ENCODE data around the gene SAG. TPM values are rescaled to one million over a fixed set of nuclear protein-coding genes. Genes with fewer than 3 reads are reported as not detected.
A peak's percentile ranks its signal among the peaks of the same experiment; 100 is the strongest.

Gene SAG
- total and polyA plus RNA-seq, 5 donors from 2014 or later, result 1.7 TPM; not detected in 4

- H3K36me3 Mint-ChIP-seq, result peaks cover 68% of the 10 kb centered on the region
- H3K36me3 ChIP-seq (ENCODE audit: control insufficient read depth, insufficient read depth, low read length), result peaks cover 69% of the 10 kb centered on the region
- no peak overlapping the region for H3K27ac ChIP-seq (ENCODE audit: insufficient read depth, low read length, poor library complexity, severe bottlenecking)
- H3K27me3 Mint-ChIP-seq, result no peaks in the 10 kb centered on the region
- no peak overlapping the region for H3K4me3 ChIP-seq (ENCODE audit: low read depth, low read length)
- H3K4me3 Mint-ChIP-seq, result peak overlapping the region in 2 of 4 donors; percentile 30 to 35
- H3K27ac Mint-ChIP-seq, result peak overlapping the region; percentile 45 to 96 (median 88)
- DNase-seq, result no peak
- no peaks in the 10 kb centered on the region for H3K9me3 Mint-ChIP-seq
- no peaks in the 10 kb centered on the region for H3K9me3 ChIP-seq (ENCODE audit: control insufficient read depth in 2 of 2, low read length in 2 of 2)
- H3K4me1 Mint-ChIP-seq, result peaks cover 26 to 70% (median 45%) of the 10 kb centered on the region in 4 donors
- H3K27me3 ChIP-seq (ENCODE audit: control insufficient read depth, insufficient read depth, low read length), result no peaks in the 10 kb centered on the region
- no peak for ATAC-seq (ENCODE audit: low read depth in 2 of 2)
- peaks cover 32% of the 10 kb centered on the region for H3K4me1 ChIP-seq (ENCODE audit: control insufficient read depth, insufficient read depth, low read length, poor library complexity, severe bottlenecking)
Observed at GRCh38 chr2:233264667-233265066, 42.9 kb upstream of the SAG start.

GRCh38 chr2:233265899-233266431 is 41.7 kb upstream of the SAG start:
- Histone ChIP-seq H3K4me1 (ENCODE audit: control insufficient read depth, insufficient read depth, low read length, poor library complexity, severe bottlenecking) (peaks cover 41% of the 10 kb centered on the region), H3K27ac (ENCODE audit: insufficient read depth, low read length, poor library complexity, severe bottlenecking) (peak overlapping the region; percentile 94), H3K36me3 (ENCODE audit: control insufficient read depth, insufficient read depth, low read length) (peaks cover 60% of the 10 kb centered on the region), H3K9me3 (ENCODE audit: control insufficient read depth in 2 of 2, low read length in 2 of 2) (no peaks in the 10 kb centered on the region), H3K27me3 (ENCODE audit: control insufficient read depth, insufficient read depth, low read length) (no peaks in the 10 kb centered on the region), H3K4me3 (ENCODE audit: low read depth, low read length) (no peak overlapping the region)
- H3K27me3 Mint-ChIP-seq, result no peaks in the 10 kb centered on the region
- peak overlapping the region; percentile 98 to 99 (median 99) for H3K27ac Mint-ChIP-seq
- no peak for DNase-seq
- peak overlapping the region in 1 of 4 donors; percentile 28 for H3K4me3 Mint-ChIP-seq
- H3K9me3 Mint-ChIP-seq, result no peaks in the 10 kb centered on the region
- H3K4me1 Mint-ChIP-seq, result peaks cover 26 to 70% (median 49%) of the 10 kb centered on the region in 4 donors
- H3K36me3 Mint-ChIP-seq, result peaks cover 63% of the 10 kb centered on the region
- no peak for ATAC-seq (ENCODE audit: low read depth in 2 of 2)

GRCh38 chr2:233266481-233266880 is 41.1 kb upstream of the SAG start:
- H3K27me3 Mint-ChIP-seq, result no peaks in the 10 kb centered on the region
- DNase-seq, result no peak
- H3K4me1 Mint-ChIP-seq, result peaks cover 24 to 70% (median 47%) of the 10 kb centered on the region in 4 donors
- no peaks in the 10 kb centered on the region for H3K9me3 Mint-ChIP-seq
- Histone ChIP-seq H3K9me3 (ENCODE audit: control insufficient read depth in 2 of 2, low read length in 2 of 2) (no peaks in the 10 kb centered on the region), H3K4me3 (ENCODE audit: low read depth, low read length) (no peak overlapping the region), H3K27ac (ENCODE audit: insufficient read depth, low read length, poor library complexity, severe bottlenecking) (peak overlapping the region; percentile 94), H3K27me3 (ENCODE audit: control insufficient read depth, insufficient read depth, low read length) (no peaks in the 10 kb centered on the region), H3K4me1 (ENCODE audit: control insufficient read depth, insufficient read depth, low read length, poor library complexity, severe bottlenecking) (peaks cover 46% of the 10 kb centered on the region), H3K36me3 (ENCODE audit: control insufficient read depth, insufficient read depth, low read length) (peaks cover 55% of the 10 kb centered on the region)
- peak overlapping the region in 1 of 4 donors; percentile 33 for H3K4me3 Mint-ChIP-seq
- peaks cover 60% of the 10 kb centered on the region for H3K36me3 Mint-ChIP-seq
- H3K27ac Mint-ChIP-seq, result peak overlapping the region; percentile 98 to 99 (median 99)
- no peak for ATAC-seq (ENCODE audit: low read depth in 2 of 2)

- no peaks in the 10 kb centered on the region for H3K9me3 Mint-ChIP-seq
- Histone ChIP-seq H3K9me3 (ENCODE audit: control insufficient read depth in 2 of 2, low read length in 2 of 2) (no peaks in the 10 kb centered on the region), H3K36me3 (ENCODE audit: control insufficient read depth, insufficient read depth, low read length) (peaks cover 55% of the 10 kb centered on the region), H3K27ac (ENCODE audit: insufficient read depth, low read length, poor library complexity, severe bottlenecking) (peak overlapping the region; percentile 94), H3K27me3 (ENCODE audit: control insufficient read depth, insufficient read depth, low read length) (no peaks in the 10 kb centered on the region), H3K4me1 (ENCODE audit: control insufficient read depth, insufficient read depth, low read length, poor library complexity, severe bottlenecking) (peaks cover 58% of the 10 kb centered on the region), H3K4me3 (ENCODE audit: low read depth, low read length) (peak overlapping the region; percentile 56)
- H3K27me3 Mint-ChIP-seq, result no peaks in the 10 kb centered on the region
- ATAC-seq (ENCODE audit: low read depth in 2 of 2), result peak; percentile 97
- H3K4me1 Mint-ChIP-seq, result peaks cover 19 to 71% (median 51%) of the 10 kb centered on the region in 4 donors
- H3K36me3 Mint-ChIP-seq, result peaks cover 59% of the 10 kb centered on the region
- peak overlapping the region; percentile 4 to 85 (median 76) for H3K4me3 Mint-ChIP-seq
- H3K27ac Mint-ChIP-seq, result peak overlapping the region; percentile 98 to 99 (median 99)
- DNase-seq, result peak; percentile 79 to 98 (median 92)
Observed at GRCh38 chr2:233267516-233268245, 39.9 kb upstream of the SAG start.

- Mint-ChIP-seq H3K9me3 (no peaks in the 10 kb centered on the region), H3K4me3 (peak overlapping the region; percentile 81 to 91 (median 84)), H3K27me3 (no peaks in the 10 kb centered on the region), H3K36me3 (peaks cover 63% of the 10 kb centered on the region), H3K27ac (peak overlapping the region; percentile 98 to 99 (median 99)), H3K4me1 (peaks cover 29 to 94% (median 65%) of the 10 kb centered on the region in 4 donors)
- Histone ChIP-seq H3K36me3 (ENCODE audit: control insufficient read depth, insufficient read depth, low read length) (peaks cover 55% of the 10 kb centered on the region), H3K4me1 (ENCODE audit: control insufficient read depth, insufficient read depth, low read length, poor library complexity, severe bottlenecking) (peaks cover 66% of the 10 kb centered on the region), H3K27ac (ENCODE audit: insufficient read depth, low read length, poor library complexity, severe bottlenecking) (peak overlapping the region; percentile 94), H3K9me3 (ENCODE audit: control insufficient read depth in 2 of 2, low read length in 2 of 2) (no peaks in the 10 kb centered on the region), H3K27me3 (ENCODE audit: control insufficient read depth, insufficient read depth, low read length) (no peaks in the 10 kb centered on the region), H3K4me3 (ENCODE audit: low read depth, low read length) (peak overlapping the region; percentile 74)
- DNase-seq (peak in 2 of 3 donors; percentile 59 to 76), ATAC-seq (ENCODE audit: low read depth in 2 of 2) (no peak)
Observed at GRCh38 chr2:233270366-233270765, 37.2 kb upstream of the SAG start.

- H3K27me3 ChIP-seq (ENCODE audit: control insufficient read depth, insufficient read depth, low read length), result no peaks in the 10 kb centered on the region
- H3K9me3 ChIP-seq (ENCODE audit: control insufficient read depth in 2 of 2, low read length in 2 of 2), result no peaks in the 10 kb centered on the region
- Mint-ChIP-seq H3K4me3 (peak overlapping the region; percentile 81 to 91 (median 84)), H3K9me3 (no peaks in the 10 kb centered on the region), H3K27ac (peak overlapping the region; percentile 98 to 99 (median 99)), H3K4me1 (peaks cover 29 to 93% (median 65%) of the 10 kb centered on the region in 4 donors), H3K36me3 (peaks cover 64% of the 10 kb centered on the region), H3K27me3 (no peaks in the 10 kb centered on the region)
- no peak for ATAC-seq (ENCODE audit: low read depth in 2 of 2)
- peak overlapping the region; percentile 74 for H3K4me3 ChIP-seq (ENCODE audit: low read depth, low read length)
- peaks cover 66% of the 10 kb centered on the region for H3K4me1 ChIP-seq (ENCODE audit: control insufficient read depth, insufficient read depth, low read length, poor library complexity, severe bottlenecking)
- no peak for DNase-seq
- peak overlapping the region; percentile 94 for H3K27ac ChIP-seq (ENCODE audit: insufficient read depth, low read length, poor library complexity, severe bottlenecking)
- H3K36me3 ChIP-seq (ENCODE audit: control insufficient read depth, insufficient read depth, low read length), result peaks cover 56% of the 10 kb centered on the region
Observed at GRCh38 chr2:233270951-233271350, 36.7 kb upstream of the SAG start.

- Mint-ChIP-seq H3K27me3 (no peaks in the 10 kb centered on the region), H3K4me1 (peaks cover 24 to 86% (median 65%) of the 10 kb centered on the region in 4 donors), H3K9me3 (no peaks in the 10 kb centered on the region), H3K27ac (peak overlapping the region; percentile 90 to 99 (median 98)), H3K36me3 (peaks cover 62% of the 10 kb centered on the region), H3K4me3 (peak overlapping the region; percentile 38 to 83 (median 58))
- H3K27ac ChIP-seq (ENCODE audit: insufficient read depth, low read length, poor library complexity, severe bottlenecking), result peak overlapping the region; percentile 94
- DNase-seq (no peak), ATAC-seq (ENCODE audit: low read depth in 2 of 2) (no peak)
- peak overlapping the region; percentile 33 for H3K4me3 ChIP-seq (ENCODE audit: low read depth, low read length)
- H3K4me1 ChIP-seq (ENCODE audit: control insufficient read depth, insufficient read depth, low read length, poor library complexity, severe bottlenecking), result peaks cover 66% of the 10 kb centered on the region
- H3K9me3 ChIP-seq (ENCODE audit: control insufficient read depth in 2 of 2, low read length in 2 of 2), result no peaks in the 10 kb centered on the region
- peaks cover 56% of the 10 kb centered on the region for H3K36me3 ChIP-seq (ENCODE audit: control insufficient read depth, insufficient read depth, low read length)
- H3K27me3 ChIP-seq (ENCODE audit: control insufficient read depth, insufficient read depth, low read length), result no peaks in the 10 kb centered on the region
Observed at GRCh38 chr2:233271693-233272092, 35.9 kb upstream of the SAG start.
